ENCODE data around the gene RD3L.

Gene RD3L

GRCh38 chr14:103928011-103928890 is 14.1 kb downstream of the RD3L start, which contains the start of gene TDRD9:
Gene TDRD9 (plus strand): TSS chr14:103928456. CDS start chr14:103928510, 54 bp downstream.
- TF ChIP-seq TCF4 (CRISPR knock-in tag; IDR thresholded peaks at IDR 0.05; ENCODE audit: borderline replicate concordance) (no peak), ZNF70 (CRISPR knock-in tag; IDR thresholded peaks at IDR 0.05) (no peak), POU6F1 (CRISPR knock-in tag; IDR thresholded peaks at IDR 0.05; ENCODE audit: borderline replicate concordance, low read depth) (no peak), CREB5 (CRISPR knock-in tag; IDR thresholded peaks at IDR 0.05; ENCODE audit: low read depth) (no peak), ISL1 (CRISPR knock-in tag; IDR thresholded peaks at IDR 0.05) (no peak), GLIS3 (CRISPR knock-in tag; IDR thresholded peaks at IDR 0.05) (no peak), TOX (CRISPR knock-in tag; IDR thresholded peaks at IDR 0.05; ENCODE audit: borderline replicate concordance) (no peak), TSHZ2 (CRISPR knock-in tag; IDR thresholded peaks at IDR 0.05) (no peak), BACH2 (CRISPR knock-in tag; IDR thresholded peaks at IDR 0.05; ENCODE audit: borderline replicate concordance) (no peak), ZC3H10 (CRISPR knock-in tag; IDR thresholded peaks at IDR 0.05) (no peak), OSR1 (CRISPR knock-in tag; IDR thresholded peaks at IDR 0.05) (no peak), ZNF565 (CRISPR knock-in tag; conservative IDR thresholded peaks at IDR 0.05; ENCODE audit: low read depth) (no peak), CSRNP3 (CRISPR knock-in tag; IDR thresholded peaks at IDR 0.05) (no peak), PATZ1 (CRISPR knock-in tag; IDR thresholded peaks at IDR 0.05; ENCODE audit: borderline replicate concordance) (no peak)
- ATAC-seq, result no peak

GRCh38 chr14:103927566-103927965 is 14.8 kb downstream of the RD3L start:
- TF ChIP-seq ZNF565 (CRISPR knock-in tag; conservative IDR thresholded peaks at IDR 0.05; ENCODE audit: low read depth) (no peak), BACH2 (CRISPR knock-in tag; IDR thresholded peaks at IDR 0.05; ENCODE audit: borderline replicate concordance) (no peak), ISL1 (CRISPR knock-in tag; IDR thresholded peaks at IDR 0.05) (no peak), CREB5 (CRISPR knock-in tag; IDR thresholded peaks at IDR 0.05; ENCODE audit: low read depth) (no peak), OSR1 (CRISPR knock-in tag; IDR thresholded peaks at IDR 0.05) (no peak), ARNTL (CRISPR knock-in tag; IDR thresholded peaks at IDR 0.05; ENCODE audit: borderline replicate concordance, low read depth) (no peak), ZFP3 (CRISPR knock-in tag; IDR thresholded peaks at IDR 0.05) (no peak), TCF4 (CRISPR knock-in tag; IDR thresholded peaks at IDR 0.05; ENCODE audit: borderline replicate concordance) (no peak), PPARA (CRISPR knock-in tag; IDR thresholded peaks at IDR 0.05; ENCODE audit: borderline replicate concordance) (no peak), PATZ1 (CRISPR knock-in tag; IDR thresholded peaks at IDR 0.05; ENCODE audit: borderline replicate concordance) (no peak)
- ATAC-seq, result no peak

All from SK-N-SH treated with all-trans-retinoic acid at 6 μM for 48 hours (cell line).